OCI-LY7 (cell line): Measurements from ENCODE around the gene SRGAP3.

Source experiments
- EZH2phosphoT487 ChIP-seq: fragments of 200-600 bp; sonication (generic); IDR thresholded peaks from 2 replicates; pipeline ENCODE4 v1.6.1; 2018; ENCODE audit warnings: low read depth, borderline replicate concordance, mild to moderate bottlenecking, mixed run types, antibody characterized with exemption, low read length, moderate library complexity, mixed read lengths
- TF ChIP-seq, protein P1 (sequence below): fragments of 200-600 bp; sonication (generic); conservative IDR thresholded peaks from 2 replicates; pipeline ENCODE4 v1.5.1; 2014; ENCODE audit warnings: mild to moderate bottlenecking, antibody characterized with exemption, low read length, moderate library complexity, mixed read lengths

DNA sequence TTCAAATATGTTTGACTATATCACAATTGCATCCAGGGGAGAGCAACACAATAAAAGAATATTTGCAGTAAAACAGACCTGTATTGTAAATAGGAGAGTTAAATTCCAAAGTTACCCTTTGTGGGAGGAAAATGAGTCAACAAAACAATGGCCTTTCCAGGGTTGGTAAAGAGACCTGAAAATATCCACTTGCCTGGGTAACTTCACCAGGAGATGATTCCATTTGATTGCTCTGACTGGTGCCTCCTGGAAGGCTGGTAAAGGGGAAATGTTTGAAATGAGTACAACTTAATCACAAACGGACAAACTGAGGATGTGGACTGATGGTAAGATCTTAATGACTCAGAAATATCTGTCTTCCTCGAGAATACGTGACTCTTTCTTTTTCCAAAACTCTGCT lies 43.6 kb upstream of the SRGAP3 start:
- TF ChIP-seq, protein P1, sequence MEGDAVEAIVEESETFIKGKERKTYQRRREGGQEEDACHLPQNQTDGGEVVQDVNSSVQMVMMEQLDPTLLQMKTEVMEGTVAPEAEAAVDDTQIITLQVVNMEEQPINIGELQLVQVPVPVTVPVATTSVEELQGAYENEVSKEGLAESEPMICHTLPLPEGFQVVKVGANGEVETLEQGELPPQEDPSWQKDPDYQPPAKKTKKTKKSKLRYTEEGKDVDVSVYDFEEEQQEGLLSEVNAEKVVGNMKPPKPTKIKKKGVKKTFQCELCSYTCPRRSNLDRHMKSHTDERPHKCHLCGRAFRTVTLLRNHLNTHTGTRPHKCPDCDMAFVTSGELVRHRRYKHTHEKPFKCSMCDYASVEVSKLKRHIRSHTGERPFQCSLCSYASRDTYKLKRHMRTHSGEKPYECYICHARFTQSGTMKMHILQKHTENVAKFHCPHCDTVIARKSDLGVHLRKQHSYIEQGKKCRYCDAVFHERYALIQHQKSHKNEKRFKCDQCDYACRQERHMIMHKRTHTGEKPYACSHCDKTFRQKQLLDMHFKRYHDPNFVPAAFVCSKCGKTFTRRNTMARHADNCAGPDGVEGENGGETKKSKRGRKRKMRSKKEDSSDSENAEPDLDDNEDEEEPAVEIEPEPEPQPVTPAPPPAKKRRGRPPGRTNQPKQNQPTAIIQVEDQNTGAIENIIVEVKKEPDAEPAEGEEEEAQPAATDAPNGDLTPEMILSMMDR: no peak
- TF ChIP-seq EZH2phosphoT487: no peak
